GM19099 (cell line): Measurements from ENCODE around the gene SLC9A9.

Experiments
- POLR2A ChIP-seq: IDR thresholded peaks from 3 replicates; pipeline ENCODE4 v1.6.1; 2011; ENCODE audit warnings: low read depth; ENCODE audit not compliant: insufficient read length; ENCODE audit errors: extremely low read depth

The SLC9A9 gene

GRCh38 chr3:143271136-143271535 lies 577.1 kb downstream of the SLC9A9 start:
- no peak for TF ChIP-seq POLR2A

DNA sequence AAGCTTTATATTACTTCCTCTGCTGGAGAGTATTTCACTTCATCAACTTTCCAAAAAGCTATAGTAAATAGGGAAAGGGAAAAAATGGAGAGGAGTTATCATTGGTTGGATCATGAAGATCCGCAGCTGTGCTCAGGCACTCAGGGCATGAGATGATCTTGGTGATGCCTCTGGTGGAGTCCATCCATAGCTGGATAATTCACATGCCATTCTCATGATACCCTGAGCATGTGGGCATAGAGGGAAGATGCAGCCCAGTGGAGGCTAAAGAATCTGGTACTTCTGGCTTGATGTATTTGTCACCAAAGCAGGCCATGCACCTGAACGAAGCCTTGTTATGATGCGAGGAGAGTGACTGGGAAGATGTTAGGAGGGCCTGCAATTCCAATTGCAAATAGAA lies 578.5 kb downstream of the SLC9A9 start:
- TF ChIP-seq POLR2A: no peak

- no peak for TF ChIP-seq POLR2A
These were observed 580.3 kb downstream of the SLC9A9 start for GRCh38 chr3:143267989-143268388.

- TF ChIP-seq POLR2A: no peak
These were observed 581.3 kb downstream of the SLC9A9 start for GRCh38 chr3:143266927-143267326.

GRCh38 chr3:143266511-143266910 lies 581.8 kb downstream of the SLC9A9 start:
- no peak for TF ChIP-seq POLR2A

DNA sequence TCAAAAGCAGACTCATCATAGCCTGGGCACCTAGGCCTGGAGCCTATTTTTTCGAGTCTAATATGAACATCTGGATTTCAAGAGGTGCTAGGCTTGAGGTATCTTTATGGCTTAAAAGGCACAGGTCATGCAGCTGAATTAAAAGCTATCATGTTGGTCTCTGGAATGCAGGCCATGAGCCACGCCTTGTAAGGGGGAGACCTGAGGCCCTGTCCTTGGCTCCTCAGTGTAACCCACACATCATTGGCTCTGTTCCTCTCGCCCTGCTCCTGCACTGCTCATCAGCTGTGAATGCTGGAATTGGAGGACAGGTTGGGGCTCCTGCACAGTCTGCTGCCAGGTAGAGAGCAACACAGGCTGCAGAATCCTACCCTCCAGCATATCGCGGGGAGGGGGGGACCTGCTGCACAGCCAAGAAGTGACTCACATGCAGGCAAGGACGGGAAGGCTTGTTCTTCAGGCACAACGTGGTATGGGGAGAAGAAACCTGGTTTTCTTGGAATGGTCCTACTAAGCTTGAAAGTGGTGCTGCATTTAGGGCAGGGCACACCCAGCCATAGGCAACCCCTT lies 582.7 kb downstream of the SLC9A9 start:
- no peak for TF ChIP-seq POLR2A

DNA sequence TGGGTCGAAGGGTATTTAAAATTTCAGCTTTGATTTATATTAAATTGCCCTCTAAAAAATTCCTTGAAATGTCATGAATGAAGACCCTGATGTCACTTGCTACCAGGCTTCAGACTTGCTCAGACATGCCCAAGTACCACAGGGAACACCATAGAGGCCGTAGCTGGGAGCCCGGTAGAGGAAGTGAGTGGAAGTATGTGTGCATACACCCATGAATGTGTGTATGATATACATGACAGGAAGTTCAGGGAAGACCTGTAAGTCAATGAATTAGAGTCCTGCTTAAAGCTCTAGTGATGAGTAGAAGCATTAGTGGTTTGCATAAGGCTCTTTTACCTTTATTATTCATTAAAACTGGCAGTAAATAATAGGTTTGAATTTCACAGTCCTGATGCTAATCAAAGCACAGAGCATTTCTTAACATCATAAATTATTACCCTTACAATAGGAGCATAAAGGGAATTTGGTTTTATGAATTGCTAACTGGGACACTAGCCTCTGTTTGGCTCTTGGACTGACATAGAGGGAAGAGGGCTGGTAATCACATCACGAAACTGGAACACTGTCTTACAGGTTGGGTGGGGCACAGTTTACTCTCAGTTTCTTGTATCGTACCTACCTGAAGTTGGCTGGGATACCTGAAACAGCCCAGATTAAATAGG lies 584.3 kb downstream of the SLC9A9 start:
- no peak for TF ChIP-seq POLR2A

DNA sequence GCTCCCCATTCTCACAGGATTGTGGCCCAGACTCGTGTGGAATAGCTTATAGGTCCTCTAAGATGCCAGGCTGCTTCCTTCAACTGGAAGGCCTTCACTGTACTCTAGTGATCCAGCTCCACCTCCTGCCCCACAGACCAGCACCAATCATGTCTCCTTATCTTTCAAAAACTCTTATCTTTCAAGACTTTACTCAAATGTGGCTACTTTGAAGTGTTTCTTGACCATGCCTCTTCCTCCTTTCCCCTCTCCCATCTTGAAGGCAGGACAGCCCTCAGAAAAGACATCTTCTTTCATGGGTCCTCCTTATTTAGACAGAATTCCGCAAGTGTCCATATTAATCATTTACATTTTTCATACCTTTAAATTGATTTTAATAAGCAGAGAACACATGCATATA lies 586.4 kb downstream of the SLC9A9 start:
- TF ChIP-seq POLR2A: no peak

GRCh38 chr3:143258692-143259091 lies 589.6 kb downstream of the SLC9A9 start:
- no peak for TF ChIP-seq POLR2A

DNA sequence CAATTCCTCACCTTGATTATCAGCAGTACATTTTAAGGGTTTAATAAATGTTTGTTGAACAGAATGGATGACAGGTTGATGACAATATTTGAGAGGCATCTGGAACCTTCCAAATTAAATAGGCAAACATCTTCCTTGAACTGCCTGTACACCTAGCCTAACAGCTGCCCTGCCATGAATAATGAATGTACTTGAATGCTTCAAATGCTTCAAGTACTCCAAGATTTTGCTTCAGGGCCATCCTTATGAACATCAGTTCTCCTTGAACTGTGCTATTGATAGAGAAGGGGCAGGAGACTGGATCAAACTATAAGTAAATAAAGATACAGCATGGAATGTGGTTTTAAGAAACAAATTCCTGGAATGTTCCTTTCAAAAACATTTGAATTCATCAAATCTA lies 591.9 kb downstream of the SLC9A9 start:
- no peak for TF ChIP-seq POLR2A

DNA sequence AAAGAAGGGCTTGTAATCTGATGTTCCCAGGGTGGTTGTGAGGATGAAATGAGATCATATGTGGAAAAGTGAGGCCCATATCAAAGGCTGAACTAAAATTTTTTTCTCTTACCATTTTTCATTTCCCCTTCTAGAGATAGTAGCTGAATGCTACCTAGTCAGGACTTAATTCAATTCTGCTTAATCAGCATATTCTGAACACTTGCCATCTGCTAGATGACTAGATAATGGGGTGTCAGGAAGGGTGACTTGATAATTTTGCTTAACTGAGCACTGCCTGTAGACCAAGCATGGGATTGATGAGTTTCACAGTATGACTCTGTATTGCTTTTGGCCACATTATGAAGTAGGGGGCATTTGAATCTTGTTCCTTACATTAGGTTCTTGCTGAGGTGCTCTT lies 592.5 kb downstream of the SLC9A9 start:
- no peak for TF ChIP-seq POLR2A

GRCh38 chr3:143252931-143253330 lies 595.3 kb downstream of the SLC9A9 start:
- TF ChIP-seq POLR2A: no peak

- TF ChIP-seq POLR2A: no peak
These were observed 599.3 kb downstream of the SLC9A9 start for GRCh38 chr3:143249014-143249413.

DNA sequence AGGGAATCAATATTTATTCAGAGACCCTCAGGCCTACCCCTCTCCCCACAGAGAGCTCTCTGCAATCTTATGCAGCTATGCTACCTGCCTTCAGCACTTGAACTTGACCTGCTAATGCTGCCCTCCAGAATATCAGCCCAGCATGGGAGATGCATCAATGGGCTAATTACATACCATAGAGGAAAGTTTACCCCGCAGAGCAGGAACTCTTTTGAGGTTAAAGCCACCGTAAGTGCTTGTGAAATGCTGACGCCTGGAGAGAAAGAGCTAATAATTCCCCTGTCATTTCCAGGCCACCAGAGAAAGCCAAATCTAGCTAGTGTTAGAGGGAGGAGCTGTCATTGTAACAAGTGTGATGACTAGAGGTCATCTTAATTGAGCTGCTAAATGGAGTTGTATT lies 601.2 kb downstream of the SLC9A9 start:
- no peak for TF ChIP-seq POLR2A

DNA sequence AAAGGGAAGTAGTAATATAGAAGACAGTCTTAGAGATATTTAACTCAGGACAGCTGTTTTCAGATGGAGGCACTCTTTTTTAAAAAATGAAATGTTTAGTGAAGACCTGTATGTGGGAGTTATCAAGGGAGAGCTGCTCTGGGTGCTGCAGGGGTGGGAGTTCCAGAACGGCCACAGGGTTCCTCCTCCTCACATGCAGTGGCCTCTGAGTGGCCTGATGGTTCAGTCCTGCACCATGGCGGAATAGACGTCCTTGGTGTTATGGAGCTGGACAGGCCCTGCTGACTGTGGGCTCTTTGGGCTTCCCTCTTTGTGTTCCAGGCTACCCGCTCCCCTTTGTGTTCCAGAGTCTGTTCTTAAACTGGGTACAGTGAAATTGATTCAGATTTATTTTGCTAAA lies 602.6 kb downstream of the SLC9A9 start:
- no peak for TF ChIP-seq POLR2A

- TF ChIP-seq POLR2A: no peak
These were observed 603.7 kb downstream of the SLC9A9 start for GRCh38 chr3:143244516-143245063.
